ENCODE measurements around the gene ATP6V1F. TPM values are rescaled to one million over a fixed set of nuclear protein-coding genes. Genes with fewer than 3 reads are reported as not detected.

The ATP6V1F gene
- total RNA-seq, 1 donor from 2014 or later, result 119 TPM

DNA sequence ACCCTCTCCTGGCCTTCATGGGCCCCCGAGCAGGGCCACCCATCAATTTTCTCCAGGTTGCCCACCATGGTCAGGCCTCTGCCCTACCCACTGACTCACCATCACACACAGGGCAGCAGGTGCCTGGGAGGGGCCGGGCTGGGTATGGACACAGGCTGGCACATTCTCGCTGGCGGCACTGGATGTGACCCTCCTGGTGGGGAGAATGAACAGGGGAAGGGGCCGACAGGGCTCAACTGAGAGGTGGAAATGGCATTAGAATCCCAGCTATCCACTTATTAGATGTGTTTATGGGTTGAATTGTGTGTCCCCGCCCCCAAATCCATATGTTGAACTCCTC, 31.4 kb downstream of the ATP6V1F start:
- H3K36me3 ChIP-seq, result no peaks in the 10 kb centered on the region
- intact Hi-C loops (cut with DNase I), result no loop called here
- no peak overlapping the region for H3K4me3 ChIP-seq
- no peaks in the 10 kb centered on the region for H3K9me3 ChIP-seq
- H3K4me1 ChIP-seq, result peaks cover 28% of the 10 kb centered on the region
- H3K27me3 ChIP-seq, result no peaks in the 10 kb centered on the region
- TF ChIP-seq POLR2AphosphoS5 (IDR thresholded peaks at IDR 0.05; ENCODE audit: insufficient read depth in 1 of 2, low read depth in 1 of 2) (no peak), POLR2A (IDR thresholded peaks at IDR 0.05) (no peak)
- TF ChIP-seq, protein P1, sequence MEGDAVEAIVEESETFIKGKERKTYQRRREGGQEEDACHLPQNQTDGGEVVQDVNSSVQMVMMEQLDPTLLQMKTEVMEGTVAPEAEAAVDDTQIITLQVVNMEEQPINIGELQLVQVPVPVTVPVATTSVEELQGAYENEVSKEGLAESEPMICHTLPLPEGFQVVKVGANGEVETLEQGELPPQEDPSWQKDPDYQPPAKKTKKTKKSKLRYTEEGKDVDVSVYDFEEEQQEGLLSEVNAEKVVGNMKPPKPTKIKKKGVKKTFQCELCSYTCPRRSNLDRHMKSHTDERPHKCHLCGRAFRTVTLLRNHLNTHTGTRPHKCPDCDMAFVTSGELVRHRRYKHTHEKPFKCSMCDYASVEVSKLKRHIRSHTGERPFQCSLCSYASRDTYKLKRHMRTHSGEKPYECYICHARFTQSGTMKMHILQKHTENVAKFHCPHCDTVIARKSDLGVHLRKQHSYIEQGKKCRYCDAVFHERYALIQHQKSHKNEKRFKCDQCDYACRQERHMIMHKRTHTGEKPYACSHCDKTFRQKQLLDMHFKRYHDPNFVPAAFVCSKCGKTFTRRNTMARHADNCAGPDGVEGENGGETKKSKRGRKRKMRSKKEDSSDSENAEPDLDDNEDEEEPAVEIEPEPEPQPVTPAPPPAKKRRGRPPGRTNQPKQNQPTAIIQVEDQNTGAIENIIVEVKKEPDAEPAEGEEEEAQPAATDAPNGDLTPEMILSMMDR (IDR thresholded peaks at IDR 0.05), result no peak
- no peak for DNase-seq (ENCODE audit: extremely low spot score in 2 of 2)
- H3K27ac ChIP-seq, result no peak overlapping the region

DNA sequence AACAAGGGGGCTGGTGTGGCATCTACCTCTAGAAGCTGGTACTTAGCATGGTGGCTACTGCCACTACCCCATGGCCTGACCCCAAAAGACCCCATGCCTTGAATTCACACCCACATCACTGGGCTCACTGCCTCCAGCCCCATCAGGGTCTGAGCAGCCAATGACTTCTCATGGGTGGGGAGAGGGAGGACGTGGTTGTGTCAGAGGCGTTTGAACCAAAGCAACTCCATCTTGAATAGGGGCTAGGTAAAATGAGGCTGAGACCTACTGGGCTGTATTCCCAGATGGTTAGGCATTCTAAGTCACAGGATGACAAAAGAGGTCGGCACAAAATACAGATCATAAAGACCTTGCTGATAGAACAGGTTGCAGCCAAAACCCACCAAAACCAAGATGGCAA, 32.7 kb downstream of the ATP6V1F start:
- Histone ChIP-seq H3K4me3 (no peak overlapping the region), H3K4me1 (peaks cover 28% of the 10 kb centered on the region), H3K27me3 (no peaks in the 10 kb centered on the region), H3K36me3 (no peaks in the 10 kb centered on the region), H3K9me3 (no peaks in the 10 kb centered on the region), H3K27ac (no peak overlapping the region)
- DNase-seq (ENCODE audit: extremely low spot score in 2 of 2), result no peak
- no peak for TF ChIP-seq POLR2AphosphoS5 (IDR thresholded peaks at IDR 0.05; ENCODE audit: insufficient read depth in 1 of 2, low read depth in 1 of 2)
- TF ChIP-seq, protein P1 (IDR thresholded peaks at IDR 0.05), result no peak
- TF ChIP-seq POLR2A (IDR thresholded peaks at IDR 0.05), result no peak
- intact Hi-C loops (cut with DNase I), result no loop called here

- TF ChIP-seq, protein P1 (IDR thresholded peaks at IDR 0.05), result no peak
- TF ChIP-seq POLR2A (IDR thresholded peaks at IDR 0.05) (no peak), POLR2AphosphoS5 (IDR thresholded peaks at IDR 0.05; ENCODE audit: insufficient read depth in 1 of 2, low read depth in 1 of 2) (no peak)
- intact Hi-C loops (cut with DNase I), result no loop called here
- H3K27ac ChIP-seq, result no peak overlapping the region
- no peak for DNase-seq (ENCODE audit: extremely low spot score in 2 of 2)
- H3K4me1 ChIP-seq, result peaks cover 7% of the 10 kb centered on the region
- no peaks in the 10 kb centered on the region for H3K9me3 ChIP-seq
- H3K4me3 ChIP-seq, result no peak overlapping the region
- H3K36me3 ChIP-seq, result no peaks in the 10 kb centered on the region
- H3K27me3 ChIP-seq, result no peaks in the 10 kb centered on the region
Observed at GRCh38 chr7:128899392-128899791, 36.7 kb downstream of the ATP6V1F start.

- no peaks in the 10 kb centered on the region for H3K9me3 ChIP-seq
- TF ChIP-seq, protein P1 (IDR thresholded peaks at IDR 0.05), result no peak
- TF ChIP-seq POLR2A (IDR thresholded peaks at IDR 0.05) (no peak), POLR2AphosphoS5 (IDR thresholded peaks at IDR 0.05; ENCODE audit: insufficient read depth in 1 of 2, low read depth in 1 of 2) (no peak)
- H3K27ac ChIP-seq, result no peak overlapping the region
- peaks cover 7% of the 10 kb centered on the region for H3K4me1 ChIP-seq
- DNase-seq (ENCODE audit: extremely low spot score in 2 of 2), result no peak
- intact Hi-C loops (cut with DNase I), result no loop called here
- no peaks in the 10 kb centered on the region for H3K27me3 ChIP-seq
- H3K36me3 ChIP-seq, result no peaks in the 10 kb centered on the region
- H3K4me3 ChIP-seq, result no peak overlapping the region
Observed at GRCh38 chr7:128900237-128900636, 37.6 kb downstream of the ATP6V1F start.

- intact Hi-C loops (cut with DNase I), result no loop called here
- Histone ChIP-seq H3K27me3 (no peaks in the 10 kb centered on the region), H3K4me3 (no peak overlapping the region), H3K9me3 (no peaks in the 10 kb centered on the region), H3K36me3 (no peaks in the 10 kb centered on the region), H3K4me1 (peaks cover 7% of the 10 kb centered on the region), H3K27ac (no peak overlapping the region)
- TF ChIP-seq POLR2A (IDR thresholded peaks at IDR 0.05), result no peak
- TF ChIP-seq, protein P1 (IDR thresholded peaks at IDR 0.05), result no peak
- TF ChIP-seq POLR2AphosphoS5 (IDR thresholded peaks at IDR 0.05; ENCODE audit: insufficient read depth in 1 of 2, low read depth in 1 of 2), result no peak
- no peak for DNase-seq (ENCODE audit: extremely low spot score in 2 of 2)
Observed at GRCh38 chr7:128902761-128903585, 40.3 kb downstream of the ATP6V1F start.
